Activated gamma-delta T cell (primary cell): ENCODE measurements around the gene IFT81.
"Not testable (repeated sequence)": the region's sequence is repeated elsewhere in the genome, so short reads cannot be mapped to it uniquely, and the experiment has no call there.

ENCODE experiments used
- DNase-seq: peaks from one replicate; lab custom pipeline; 2025; lab: John Stamatoyannopoulos, UW

Gene IFT81

DNA sequence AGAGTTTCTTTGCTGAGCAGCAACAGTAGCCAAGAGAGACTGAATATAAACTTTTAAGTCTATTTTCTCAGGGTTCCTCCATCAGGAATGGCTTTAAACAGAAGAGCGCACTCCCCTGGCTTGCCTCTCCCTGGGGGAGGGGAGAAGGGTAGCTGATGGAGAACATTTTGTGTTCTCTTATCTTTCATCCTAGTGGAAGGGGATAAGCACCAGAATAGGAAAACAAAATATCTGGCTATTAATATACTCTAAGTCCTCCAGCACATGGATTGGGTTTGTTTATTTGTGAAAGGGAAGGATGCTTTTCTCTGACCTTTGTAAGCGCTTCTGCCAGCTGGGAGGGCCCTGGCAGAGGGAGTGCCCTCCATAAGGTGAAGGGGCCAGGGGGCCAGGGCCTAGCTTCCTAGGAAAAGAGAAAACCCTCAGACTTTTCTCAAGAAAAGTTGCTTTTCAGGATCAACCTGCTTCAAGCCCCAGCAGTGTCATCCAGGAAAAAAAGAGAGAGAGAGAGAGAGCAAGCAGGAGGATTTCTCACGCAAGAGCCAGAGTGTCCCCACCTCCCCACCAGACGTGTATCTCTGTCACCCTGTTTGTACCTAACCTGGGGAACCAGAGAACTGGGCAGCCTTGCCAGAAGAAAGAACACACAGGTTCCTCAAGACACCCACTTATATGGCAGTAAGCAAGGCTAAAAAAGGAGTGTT, 122.6 kb downstream of the IFT81 start:
- DNase-seq = no peak

- no peak for DNase-seq
Observed at GRCh38 chr12:110247340-110248095, 123.4 kb downstream of the IFT81 start.

GRCh38 chr12:110248096-110248447, 123.9 kb downstream of the IFT81 start:
- no peak for DNase-seq

DNA sequence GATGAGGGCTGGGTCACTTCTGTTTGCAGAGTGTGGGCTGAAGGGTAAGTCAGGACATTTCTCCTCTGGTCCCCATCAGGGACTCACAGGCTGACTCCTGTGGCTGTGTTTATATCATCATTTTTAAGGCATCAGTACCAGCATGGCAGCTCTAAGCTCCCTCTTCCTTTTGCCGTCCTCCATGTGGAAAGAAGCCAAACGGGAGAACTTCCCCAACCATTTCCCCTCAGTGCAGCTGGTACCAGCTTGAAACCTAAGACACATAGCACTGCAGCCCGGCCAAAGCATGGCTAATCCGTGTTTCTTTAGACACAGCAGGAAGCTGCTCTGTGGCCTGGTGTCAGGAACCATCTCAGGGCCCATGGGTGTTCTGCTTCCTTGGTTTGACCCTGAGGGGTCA, 124.9 kb downstream of the IFT81 start:
- DNase-seq = no peak

DNA sequence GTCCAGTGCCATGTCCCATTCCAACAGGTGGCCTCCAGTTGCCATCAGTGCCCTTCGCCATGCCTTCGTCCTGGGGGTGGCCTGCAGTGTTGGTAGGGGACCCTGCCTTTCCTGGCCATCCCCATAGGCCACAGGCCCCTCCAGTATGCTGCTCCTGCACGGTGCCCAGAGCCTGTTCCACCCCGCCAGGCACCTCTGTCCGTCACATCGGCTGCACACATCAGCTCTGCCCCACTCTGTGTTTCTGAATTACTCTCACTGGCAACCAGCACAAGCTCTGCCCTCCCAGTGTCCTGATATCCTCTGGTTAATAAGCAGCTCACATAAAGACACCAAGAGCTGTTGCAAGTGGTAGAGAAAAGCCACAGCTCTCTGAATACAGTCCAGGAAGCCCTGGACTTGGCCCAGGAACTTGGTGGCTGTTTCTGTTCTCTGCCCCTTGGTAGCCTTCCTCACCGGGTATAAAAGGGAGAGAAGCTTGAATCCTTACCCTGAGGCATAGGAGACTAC, 125.6 kb downstream of the IFT81 start:
- DNase-seq = no peak

GRCh38 chr12:110251381-110251780, 127.2 kb downstream of the IFT81 start:
- no peak for DNase-seq

DNA sequence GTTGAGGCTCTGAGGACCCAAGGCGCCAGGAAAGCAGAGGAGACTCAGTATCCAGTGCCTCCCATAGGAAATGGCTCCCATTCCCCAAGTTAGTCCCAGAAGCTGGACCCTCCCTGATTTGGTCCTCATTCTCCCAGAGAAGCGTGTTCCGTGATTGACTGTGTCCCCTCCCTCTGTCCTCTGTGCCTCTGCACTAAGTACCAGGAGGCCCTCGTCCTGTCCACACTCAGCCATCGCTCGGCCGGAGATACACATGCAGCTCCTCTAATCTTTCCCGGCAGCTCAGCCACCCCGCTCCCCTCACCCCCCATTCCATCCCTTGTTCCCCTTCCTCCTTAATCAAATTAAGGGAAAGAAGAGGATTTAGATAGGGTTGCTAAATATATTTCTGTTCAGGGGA, 128.6 kb downstream of the IFT81 start:
- no peak for DNase-seq

GRCh38 chr12:110253176-110253575, 129.0 kb downstream of the IFT81 start:
- no peak for DNase-seq

GRCh38 chr12:110254971-110255540, 130.9 kb downstream of the IFT81 start:
- no peak for DNase-seq

GRCh38 chr12:110255890-110256456, 131.8 kb downstream of the IFT81 start:
- DNase-seq = not testable (repeated sequence)

DNA sequence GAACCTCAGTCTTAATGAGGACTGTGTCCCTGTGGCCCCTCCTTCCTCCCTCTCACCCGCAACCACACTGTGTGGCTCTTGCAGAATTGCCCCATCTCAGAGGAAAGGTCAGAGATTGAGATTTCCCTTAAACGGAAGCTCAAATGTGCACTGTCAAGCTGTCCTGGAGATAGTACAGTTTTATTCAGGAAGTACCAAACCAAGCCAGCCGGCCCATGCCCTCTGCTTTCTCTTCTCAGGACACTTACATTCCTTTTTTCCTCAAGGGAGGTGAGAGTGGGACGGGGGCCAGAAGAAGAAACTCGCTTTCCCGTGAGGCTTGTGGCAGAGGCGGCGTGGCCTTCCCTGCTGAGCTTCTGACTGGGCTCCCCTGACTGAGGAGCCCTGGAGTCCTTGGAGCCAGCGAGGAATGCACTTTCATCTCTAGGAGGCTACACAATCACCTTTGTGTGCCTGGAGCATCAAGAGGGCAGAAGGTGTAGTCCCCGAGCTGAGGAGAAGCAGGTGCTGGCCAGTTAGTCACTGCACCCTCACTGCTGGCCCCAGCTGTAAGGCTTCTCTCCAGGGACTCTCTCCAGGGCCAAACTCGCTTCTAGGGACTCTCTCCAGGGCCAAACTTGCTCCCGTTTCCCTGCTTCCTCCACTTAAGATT, 132.7 kb downstream of the IFT81 start:
- no peak for DNase-seq

- no peak for DNase-seq
Observed at GRCh38 chr12:110258466-110258865, 134.3 kb downstream of the IFT81 start.

DNA sequence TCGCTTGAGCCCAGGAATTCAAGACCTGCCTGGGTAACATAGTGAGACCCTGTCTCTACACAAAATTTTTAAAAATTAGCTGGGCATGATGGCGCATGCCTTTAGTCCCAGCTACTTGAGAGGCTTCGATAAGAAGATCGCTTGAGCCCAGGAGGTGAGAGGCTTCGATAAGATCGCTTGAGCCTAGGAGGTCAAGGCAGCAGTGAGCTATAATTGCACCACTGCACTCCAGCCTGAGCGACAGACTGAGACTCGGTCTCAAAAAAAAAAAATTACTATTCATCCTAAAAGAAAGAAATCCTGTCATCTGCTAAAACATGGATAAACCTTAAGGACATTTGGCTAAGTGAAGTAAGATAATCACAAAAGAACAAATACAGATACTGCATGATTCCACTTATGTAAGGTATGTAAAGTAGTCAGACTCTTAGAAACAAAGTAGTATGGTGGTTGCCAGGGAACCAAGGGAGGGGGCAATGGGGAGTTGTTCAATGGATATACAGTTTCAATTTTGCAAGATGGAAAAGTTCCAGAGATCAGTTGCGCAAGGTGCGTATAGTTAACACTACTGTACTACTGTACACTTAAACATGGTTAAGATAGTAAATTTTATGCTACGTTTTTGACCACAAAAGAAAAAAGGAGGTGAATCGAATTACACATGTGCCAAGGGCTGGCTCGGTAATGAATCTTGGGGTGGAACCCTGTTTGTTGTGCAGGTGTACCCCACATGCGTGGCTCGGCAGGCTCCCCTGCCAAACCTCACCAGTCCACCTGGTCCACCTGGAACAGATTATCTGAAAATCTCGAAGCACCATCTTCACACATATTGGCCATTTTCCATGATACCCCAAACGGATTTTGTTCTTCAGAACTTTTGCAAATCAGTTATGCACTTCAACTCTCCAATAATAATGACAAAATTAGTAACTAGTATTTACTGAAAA, 138.6 kb downstream of the IFT81 start:
- no peak for DNase-seq

DNA sequence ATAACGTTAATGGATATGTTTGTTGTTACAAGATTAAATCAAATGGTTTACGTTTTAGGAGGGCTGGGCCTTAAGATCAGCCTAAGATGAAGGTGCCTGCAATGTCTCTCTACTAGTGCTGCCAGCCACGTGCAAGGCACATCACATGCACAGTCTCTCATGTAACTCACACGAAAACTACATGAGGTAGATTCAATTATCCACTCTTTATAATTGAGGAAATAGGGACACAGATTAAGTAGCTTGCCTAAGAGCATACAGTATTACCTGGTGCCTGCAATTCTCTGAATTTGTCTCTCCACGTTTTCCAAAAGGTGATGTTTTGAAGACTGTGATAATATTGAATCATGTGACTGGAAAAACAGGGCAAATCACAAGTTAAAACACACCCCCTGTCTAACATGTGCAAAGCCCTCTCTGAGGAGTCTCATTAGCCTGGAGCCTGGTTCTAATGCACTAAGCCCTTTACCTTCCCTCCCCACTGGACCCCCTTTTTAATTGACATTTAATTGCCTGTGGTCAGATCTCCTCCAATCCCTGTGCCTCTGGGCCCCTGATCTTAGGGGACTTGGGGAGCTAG, 142.3 kb downstream of the IFT81 start:
- DNase-seq = no peak

- DNase-seq = no peak
Observed at GRCh38 chr12:110266980-110267620, 142.9 kb downstream of the IFT81 start.
